Measurements from ENCODE around the gene ZNF280B. TPM values are rescaled to one million over a fixed set of nuclear protein-coding genes. Genes with fewer than 3 reads are reported as not detected.

Gene ZNF280B
- total RNA-seq, 3 donors from 2014 or later (not counting 1 experiment from before 2014, with no cell fraction given) = 0.99 to 1.8 (median 1.6) TPM

DNA sequence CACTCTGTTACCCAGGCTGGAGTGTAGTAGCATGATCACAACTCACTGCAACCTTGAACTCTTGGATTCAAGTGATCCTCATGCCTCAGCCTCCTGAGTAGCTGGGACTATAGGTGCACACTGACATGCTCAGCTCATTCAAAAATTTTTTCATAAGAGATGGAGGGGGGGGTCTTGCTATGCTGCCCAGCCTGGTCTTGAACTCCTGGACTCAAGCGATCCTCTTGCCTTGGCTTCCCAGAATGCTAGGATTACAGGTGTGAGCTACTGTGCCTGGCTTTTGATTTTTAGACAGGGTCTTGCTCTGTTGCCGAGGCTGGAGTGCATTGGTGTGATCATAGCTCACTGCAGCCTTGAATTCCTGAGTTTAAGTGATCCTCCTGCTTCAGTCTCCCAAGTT lies 36.5 kb upstream of the ZNF280B start:
- no peaks in the 10 kb centered on the region for H3K9me3 Mint-ChIP-seq
- intact Hi-C loops (cut with micrococcal nuclease) = no loop called here
- TF ChIP-seq CTCF (IDR thresholded peaks at IDR 0.05) = no peak

GRCh38 chr22:22538226-22538989 lies 29.9 kb upstream of the ZNF280B start:
- Mint-ChIP-seq H3K9me3 (no peaks in the 10 kb centered on the region), H3K4me1 (no peaks in the 10 kb centered on the region), H3K27ac (no peak overlapping the region), H3K4me3 (no peak overlapping the region), H3K36me3 (no peaks in the 10 kb centered on the region), H3K27me3 (ENCODE audit: low read depth in 2 of 2) (peaks cover 7 to 18% of the 10 kb centered on the region in 2 donors)
- ATAC-seq = no peak
- H3K27me3 ChIP-seq (ENCODE audit: control insufficient read depth, insufficient read depth, low read length) = no peaks in the 10 kb centered on the region
- no peaks in the 10 kb centered on the region for H3K36me3 ChIP-seq (ENCODE audit: control insufficient read depth, insufficient read depth, low read length)
- DNase-seq = no peak
- TF ChIP-seq CTCF (IDR thresholded peaks at IDR 0.05) = no peak
- intact Hi-C loops (cut with micrococcal nuclease) = no loop called here
- H3K4me3 ChIP-seq (ENCODE audit: low read length) = no peak overlapping the region
- no peaks in the 10 kb centered on the region for H3K4me1 ChIP-seq (ENCODE audit: control insufficient read depth, insufficient read depth, low read length)
- no peak overlapping the region for H3K27ac ChIP-seq (ENCODE audit: low read length)
- WGBS (ENCODE audit: insufficient coverage) = 84% methylated on average over 7 of the region's 7 CpGs
- no peaks in the 10 kb centered on the region for H3K9me3 ChIP-seq (ENCODE audit: control insufficient read depth, insufficient read depth, low read length)

More for the DNA sequence above, 36.5 kb upstream of the ZNF280B start:
- no peak overlapping the region for H3K4me3 ChIP-seq (ENCODE audit: low read length)
- no peaks in the 10 kb centered on the region for H3K9me3 ChIP-seq (ENCODE audit: control insufficient read depth, insufficient read depth, low read length)
- Mint-ChIP-seq H3K27ac (no peak overlapping the region), H3K4me3 (no peak overlapping the region), H3K36me3 (no peaks in the 10 kb centered on the region), H3K27me3 (ENCODE audit: low read depth in 2 of 2) (no peaks in the 10 kb centered on the region), H3K4me1 (no peaks in the 10 kb centered on the region)
- DNase-seq (no peak), ATAC-seq (no peak)
- no peak overlapping the region for H3K27ac ChIP-seq (ENCODE audit: low read length)
- no peaks in the 10 kb centered on the region for H3K4me1 ChIP-seq (ENCODE audit: control insufficient read depth, insufficient read depth, low read length)
- H3K27me3 ChIP-seq (ENCODE audit: control insufficient read depth, insufficient read depth, low read length) = no peaks in the 10 kb centered on the region
- WGBS (ENCODE audit: insufficient coverage) = 90% methylated on average over 2 of the region's 2 CpGs
- no peaks in the 10 kb centered on the region for H3K36me3 ChIP-seq (ENCODE audit: control insufficient read depth, insufficient read depth, low read length)

DNA sequence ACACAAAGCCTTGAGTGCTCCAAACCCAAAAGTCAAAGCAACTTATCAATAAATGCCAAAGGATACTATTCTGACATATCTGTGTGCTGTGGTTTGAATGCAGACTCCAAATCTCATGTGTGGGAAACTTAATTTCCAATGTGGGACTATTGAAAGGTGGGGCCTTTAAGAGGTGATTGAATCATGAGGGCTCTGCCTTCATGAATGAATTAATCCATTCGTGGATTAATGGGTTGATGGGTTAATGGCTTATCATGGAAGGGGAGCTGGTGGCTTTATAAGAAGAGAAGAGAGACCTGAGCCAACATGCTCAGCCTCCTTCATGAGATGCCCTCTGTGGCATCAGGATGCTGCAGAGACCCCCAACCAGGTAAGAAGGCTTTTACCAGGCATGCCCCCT lies 28.4 kb upstream of the ZNF280B start:
- Mint-ChIP-seq H3K9me3 (no peaks in the 10 kb centered on the region), H3K4me1 (no peaks in the 10 kb centered on the region), H3K36me3 (no peaks in the 10 kb centered on the region), H3K27ac (no peak overlapping the region), H3K4me3 (no peak overlapping the region), H3K27me3 (ENCODE audit: low read depth in 2 of 2) (peaks cover 7 to 18% of the 10 kb centered on the region in 2 donors)
- no peaks in the 10 kb centered on the region for H3K27me3 ChIP-seq (ENCODE audit: control insufficient read depth, insufficient read depth, low read length)
- no peak for TF ChIP-seq CTCF (IDR thresholded peaks at IDR 0.05)
- DNase-seq (no peak), ATAC-seq (no peak)
- H3K36me3 ChIP-seq (ENCODE audit: control insufficient read depth, insufficient read depth, low read length) = no peaks in the 10 kb centered on the region
- intact Hi-C loops (cut with micrococcal nuclease) = no loop called here
- 42% methylated on average over 1 of the region's 1 CpG for WGBS (ENCODE audit: insufficient coverage)
- H3K4me1 ChIP-seq (ENCODE audit: control insufficient read depth, insufficient read depth, low read length) = no peaks in the 10 kb centered on the region
- H3K27ac ChIP-seq (ENCODE audit: low read length) = no peak overlapping the region
- H3K9me3 ChIP-seq (ENCODE audit: control insufficient read depth, insufficient read depth, low read length) = no peaks in the 10 kb centered on the region
- no peak overlapping the region for H3K4me3 ChIP-seq (ENCODE audit: low read length)

GRCh38 chr22:22536515-22536914 lies 28.0 kb upstream of the ZNF280B start:
- intact Hi-C loops (cut with micrococcal nuclease) = no loop called here
- H3K4me1 ChIP-seq (ENCODE audit: control insufficient read depth, insufficient read depth, low read length) = no peaks in the 10 kb centered on the region
- no peaks in the 10 kb centered on the region for H3K27me3 ChIP-seq (ENCODE audit: control insufficient read depth, insufficient read depth, low read length)
- DNase-seq (no peak), ATAC-seq (no peak)
- Mint-ChIP-seq H3K4me3 (no peak overlapping the region), H3K36me3 (no peaks in the 10 kb centered on the region), H3K27ac (no peak overlapping the region), H3K9me3 (no peaks in the 10 kb centered on the region), H3K27me3 (ENCODE audit: low read depth in 2 of 2) (peaks cover 7 to 18% of the 10 kb centered on the region in 2 donors), H3K4me1 (no peaks in the 10 kb centered on the region)
- H3K9me3 ChIP-seq (ENCODE audit: control insufficient read depth, insufficient read depth, low read length) = no peaks in the 10 kb centered on the region
- no peak for TF ChIP-seq CTCF (IDR thresholded peaks at IDR 0.05)
- WGBS (ENCODE audit: insufficient coverage) = 94% methylated on average over 4 of the region's 6 CpGs
- no peak overlapping the region for H3K27ac ChIP-seq (ENCODE audit: low read length)
- H3K4me3 ChIP-seq (ENCODE audit: low read length) = no peak overlapping the region
- no peaks in the 10 kb centered on the region for H3K36me3 ChIP-seq (ENCODE audit: control insufficient read depth, insufficient read depth, low read length)

Measured in natural killer cell (primary cell).